Measurements from ENCODE around the gene COL27A1.

- TF ChIP-seq, protein P1, sequence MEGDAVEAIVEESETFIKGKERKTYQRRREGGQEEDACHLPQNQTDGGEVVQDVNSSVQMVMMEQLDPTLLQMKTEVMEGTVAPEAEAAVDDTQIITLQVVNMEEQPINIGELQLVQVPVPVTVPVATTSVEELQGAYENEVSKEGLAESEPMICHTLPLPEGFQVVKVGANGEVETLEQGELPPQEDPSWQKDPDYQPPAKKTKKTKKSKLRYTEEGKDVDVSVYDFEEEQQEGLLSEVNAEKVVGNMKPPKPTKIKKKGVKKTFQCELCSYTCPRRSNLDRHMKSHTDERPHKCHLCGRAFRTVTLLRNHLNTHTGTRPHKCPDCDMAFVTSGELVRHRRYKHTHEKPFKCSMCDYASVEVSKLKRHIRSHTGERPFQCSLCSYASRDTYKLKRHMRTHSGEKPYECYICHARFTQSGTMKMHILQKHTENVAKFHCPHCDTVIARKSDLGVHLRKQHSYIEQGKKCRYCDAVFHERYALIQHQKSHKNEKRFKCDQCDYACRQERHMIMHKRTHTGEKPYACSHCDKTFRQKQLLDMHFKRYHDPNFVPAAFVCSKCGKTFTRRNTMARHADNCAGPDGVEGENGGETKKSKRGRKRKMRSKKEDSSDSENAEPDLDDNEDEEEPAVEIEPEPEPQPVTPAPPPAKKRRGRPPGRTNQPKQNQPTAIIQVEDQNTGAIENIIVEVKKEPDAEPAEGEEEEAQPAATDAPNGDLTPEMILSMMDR (conservative IDR thresholded peaks at IDR 0.05): no peak
- no peak for TF ChIP-seq ZFX (IDR thresholded peaks at IDR 0.05)
These were observed 104.6 kb downstream of the COL27A1 start for GRCh38 chr9:114259798-114260523.

Data from C4-2B (cell line).